MCF 10A (cell line): ENCODE measurements around the gene TOP1. TPM values are rescaled to one million over a fixed set of nuclear protein-coding genes. Genes with fewer than 3 reads are reported as not detected.

Experiments
- BruUV-seq: library from RNA; stranded (reverse); fragments of 400-500 nt; replicated peaks from 2 replicates; lab custom pipeline; 2021; lab: Mats Ljungman, UMichigan
- CTCF ChIA-PET: fragments of 300-600 bp; sonication (Branson Sonifier 250); formaldehyde crosslinking; extraction: SDS; loops from one replicate; lab custom pipeline; 2021; ENCODE audit warnings: antibody characterized with exemption, inconsistent platforms; lab: Yijun Ruan, JAX
- POLR2A ChIA-PET: fragments of 300-600, 350-650 bp; sonication (Branson Sonifier 250); formaldehyde crosslinking; extraction: SDS; loops from one replicate; lab custom pipeline; 2020; ENCODE audit warnings: antibody characterized with exemption, inconsistent platforms; lab: Yijun Ruan, JAX
- DNase-seq: peaks from one replicate; pipeline ENCODE4 v3.0.0-alpha.2; 2018; ENCODE audit not compliant: unreplicated experiment
- H3K27ac Mint-ChIP-seq: one replicate; pipeline ENCODE4 v1.8.0; 2022; ENCODE audit warnings: mild to moderate bottlenecking, low read depth, mixed read lengths; ENCODE audit not compliant: unreplicated experiment
- H3K27me3 Mint-ChIP-seq: one replicate; pipeline ENCODE4 v1.8.0; 2022; ENCODE audit warnings: mixed read lengths; ENCODE audit not compliant: insufficient read depth, unreplicated experiment
- H3K36me3 Mint-ChIP-seq: one replicate; pipeline ENCODE4 v1.8.0; 2022; ENCODE audit warnings: mild to moderate bottlenecking, moderate library complexity, mixed read lengths; ENCODE audit not compliant: insufficient read depth, unreplicated experiment
- H3K4me1 Mint-ChIP-seq: one replicate; pipeline ENCODE4 v1.8.0; 2022; ENCODE audit warnings: mixed read lengths; ENCODE audit not compliant: insufficient read depth, unreplicated experiment
- H3K4me3 Mint-ChIP-seq: one replicate; pipeline ENCODE4 v1.8.0; 2022; ENCODE audit warnings: mild to moderate bottlenecking, moderate library complexity, mixed read lengths; ENCODE audit not compliant: unreplicated experiment
- H3K9me3 Mint-ChIP-seq: one replicate; pipeline ENCODE4 v1.8.0; 2022; ENCODE audit warnings: mixed read lengths; ENCODE audit not compliant: unreplicated experiment
- CTCF ChIP-seq: fragments of 200-600 bp; IDR thresholded peaks from one replicate; pipeline ENCODE4 v1.8.0; 2022; ENCODE audit warnings: antibody characterized with exemption, mild to moderate bottlenecking; ENCODE audit not compliant: unreplicated experiment
- intact Hi-C: fragments of 100-400 bp; cut with micrococcal nuclease; formaldehyde crosslinking; loops from 2 replicates; pipeline ENCODE4 v1.14.1; 2022
- total RNA-seq: library from RNA; stranded (reverse); gene quantifications from 2 replicates; pipeline ENCODE4 v1.2.3, GENCODE V29; 2022

Gene TOP1
- total RNA-seq, 1 experiment from 2014 or later, result 174 TPM

DNA sequence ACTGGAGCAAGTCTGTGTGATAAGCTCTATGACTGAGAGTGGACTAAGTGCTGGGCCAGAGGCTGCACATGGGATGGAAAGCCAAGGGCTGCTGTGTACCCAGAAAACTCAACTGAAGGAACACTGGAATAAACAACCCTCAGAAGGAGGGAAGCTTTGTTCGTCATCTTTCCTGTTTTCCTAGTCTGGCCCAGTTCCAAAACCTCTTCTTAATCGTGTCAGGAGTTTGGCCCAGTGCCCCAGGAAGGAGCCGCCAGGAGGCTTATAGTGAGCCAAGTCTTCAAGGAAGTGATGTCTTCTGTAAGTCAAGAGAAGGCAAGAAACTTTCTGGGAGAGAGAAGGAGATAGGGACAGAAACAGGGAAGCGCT, 23.3 kb upstream of the TOP1 start:
- H3K9me3 Mint-ChIP-seq, result no peaks in the 10 kb centered on the region
- ChIA-PET CTCF (interaction anchor here (0.6 to 4.0 kb wide), 11 partner anchors 13 to 326 kb away, joined by 3 to 34 read pairs (median 4); no protein-coding TSS in a partner anchor), POLR2A (interaction anchor here (0.6 to 7.3 kb wide), 27 partner anchors 9 to 1101 kb away, joined by 3 to 83 read pairs (median 4); partner anchors contain the start of genes LPIN3 and TOP1)
- no peaks in the 10 kb centered on the region for H3K27me3 Mint-ChIP-seq
- H3K4me3 Mint-ChIP-seq, result peak overlapping the region; percentile 79
- DNase-seq, result peak; percentile 99
- no peaks in the 10 kb centered on the region for H3K36me3 Mint-ChIP-seq
- BruUV-seq, result no TSS peak
- intact Hi-C loops, result loop anchor here (10.0 kb wide), 1 partner anchor 319 kb away; no protein-coding TSS in a partner anchor
- no peak for TF ChIP-seq CTCF
- H3K27ac Mint-ChIP-seq, result peak overlapping the region; percentile 99
- H3K4me1 Mint-ChIP-seq, result peaks cover 42% of the 10 kb centered on the region

- POLR2A ChIA-PET, result interaction anchor here (1.0 to 7.3 kb wide), 19 partner anchors 8 to 171 kb away, joined by 3 to 83 read pairs (median 6); partner anchors contain the start of gene TOP1
- H3K4me1 Mint-ChIP-seq, result peaks cover 41% of the 10 kb centered on the region
- no TSS peak for BruUV-seq
- no peaks in the 10 kb centered on the region for H3K9me3 Mint-ChIP-seq
- intact Hi-C loops, result loop anchor here (10.0 kb wide), 1 partner anchor 318 kb away; no protein-coding TSS in a partner anchor
- no peak for DNase-seq
- H3K27me3 Mint-ChIP-seq, result no peaks in the 10 kb centered on the region
- CTCF ChIA-PET, result interaction anchor here (0.6 to 4.0 kb wide), 15 partner anchors 11 to 1080 kb away, joined by 3 to 34 read pairs (median 4); no protein-coding TSS in a partner anchor
- H3K4me3 Mint-ChIP-seq, result no peak overlapping the region
- H3K36me3 Mint-ChIP-seq, result no peaks in the 10 kb centered on the region
- peak overlapping the region; percentile 99 for H3K27ac Mint-ChIP-seq
- no peak for TF ChIP-seq CTCF
These were observed 22.3 kb upstream of the TOP1 start for GRCh38 chr20:41006126-41006935.

GRCh38 chr20:41006936-41007474, 21.6 kb upstream of the TOP1 start:
- no peak overlapping the region for H3K4me3 Mint-ChIP-seq
- no TSS peak for BruUV-seq
- peaks cover 37% of the 10 kb centered on the region for H3K4me1 Mint-ChIP-seq
- H3K9me3 Mint-ChIP-seq, result no peaks in the 10 kb centered on the region
- no peaks in the 10 kb centered on the region for H3K27me3 Mint-ChIP-seq
- POLR2A ChIA-PET, result interaction anchor here (1.2 to 7.3 kb wide), 6 partner anchors 11 to 45 kb away, joined by 5 to 83 read pairs (median 14); partner anchors contain the start of gene TOP1
- CTCF ChIA-PET, result interaction anchor here (0.5 to 4.0 kb wide), 7 partner anchors 10 to 487 kb away, joined by 3 to 34 read pairs (median 4); no protein-coding TSS in a partner anchor
- no peaks in the 10 kb centered on the region for H3K36me3 Mint-ChIP-seq
- H3K27ac Mint-ChIP-seq, result no peak overlapping the region
- intact Hi-C loops, result loop anchor here (10.0 kb wide), 1 partner anchor 318 kb away; no protein-coding TSS in a partner anchor
- no peak for TF ChIP-seq CTCF
- no peak for DNase-seq
